ENCODE measurements around the gene FBXL15. TPM values are rescaled to one million over a fixed set of nuclear protein-coding genes. Genes with fewer than 3 reads are reported as not detected.

The FBXL15 gene
- total and polyA plus RNA-seq, 9 of the 15 experiments (the other 6 are each of a cell fraction or from before 2014, with no cell fraction given), result 0.08 to 25.9 (median 3.5) TPM

- Histone ChIP-seq H3K9me1 (ENCODE audit: control insufficient read depth, insufficient read depth, low read length) (no peaks in the 10 kb centered on the region), H3K9ac (ENCODE audit: insufficient read depth in 1 of 2, low read depth in 2 of 2, low read length in 2 of 2) (peak overlapping the region; percentile 76 to 86), H3K9me3 (replicated peaks; ENCODE audit: control insufficient read depth, insufficient read depth, low read depth, low read length) (no peaks in the 10 kb centered on the region), H3K4me3 (peak overlapping the region; percentile 80), H3K27ac (ENCODE audit: extremely low read depth, low read depth, low read length) (peak overlapping the region; percentile 78), H3K4me1 (replicated peaks in 1 of 2; ENCODE audit: control insufficient read depth in 2 of 2, insufficient read depth in 2 of 2, low read length in 2 of 2) (peaks cover 29 to 45% of the 10 kb centered on the region in 2 experiments), H3K36me3 (ENCODE audit: control insufficient read depth, insufficient read depth, low read length) (peaks cover 11% of the 10 kb centered on the region; the same call in 2 of the 3 replicates), H3K27me3 (ENCODE audit: control insufficient read depth in 2 of 2, insufficient read depth in 2 of 2, low read length in 2 of 2) (no peaks in the 10 kb centered on the region), H3K4me2 (ENCODE audit: insufficient read depth, low read length) (peak overlapping the region; percentile 90), H4K20me1 (replicated peaks; ENCODE audit: control insufficient read depth, insufficient read depth, low read length) (peaks cover 4% of the 10 kb centered on the region), H3K79me2 (ENCODE audit: control insufficient read depth, insufficient read depth, low read length) (peaks cover 51% of the 10 kb centered on the region), H2AFZ (ENCODE audit: low read depth, low read length) (no peak overlapping the region)
- ATAC-seq, result no peak
- no TSS peak for BruUV-seq (replicated peaks)
- in situ Hi-C loops (cut with MboI), result loop anchor here (25.0 kb wide), 1 partner anchor 599 kb away; the partner anchor contains the start of gene KCNIP2
- 0% methylated on average over 6 of the region's 6 CpGs for WGBS (ENCODE audit: insufficient coverage, low coverage, missing lambda C conversion rate)
- TF ChIP-seq KAT8 (IDR thresholded peaks at IDR 0.05; ENCODE audit: low read depth) (no peak), MNT (conservative IDR thresholded peaks at IDR 0.05) (no peak), RUNX1 (IDR thresholded peaks at IDR 0.05; ENCODE audit: low read depth) (no peak), NFXL1 (CRISPR knock-in tag; IDR thresholded peaks at IDR 0.05) (no peak), SAFB (IDR thresholded peaks at IDR 0.05; ENCODE audit: borderline replicate concordance, low read depth, low read length) (no peak), ZNF174 (CRISPR knock-in tag; IDR thresholded peaks at IDR 0.05) (no peak)
- TF ChIP-seq, protein P1, sequence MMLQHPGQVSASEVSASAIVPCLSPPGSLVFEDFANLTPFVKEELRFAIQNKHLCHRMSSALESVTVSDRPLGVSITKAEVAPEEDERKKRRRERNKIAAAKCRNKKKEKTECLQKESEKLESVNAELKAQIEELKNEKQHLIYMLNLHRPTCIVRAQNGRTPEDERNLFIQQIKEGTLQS (IDR thresholded peaks at IDR 0.05), result no peak
- TF ChIP-seq, protein P1 (CRISPR knock-in tag; conservative IDR thresholded peaks at IDR 0.05), result no peak
- TF ChIP-seq, protein P2, sequence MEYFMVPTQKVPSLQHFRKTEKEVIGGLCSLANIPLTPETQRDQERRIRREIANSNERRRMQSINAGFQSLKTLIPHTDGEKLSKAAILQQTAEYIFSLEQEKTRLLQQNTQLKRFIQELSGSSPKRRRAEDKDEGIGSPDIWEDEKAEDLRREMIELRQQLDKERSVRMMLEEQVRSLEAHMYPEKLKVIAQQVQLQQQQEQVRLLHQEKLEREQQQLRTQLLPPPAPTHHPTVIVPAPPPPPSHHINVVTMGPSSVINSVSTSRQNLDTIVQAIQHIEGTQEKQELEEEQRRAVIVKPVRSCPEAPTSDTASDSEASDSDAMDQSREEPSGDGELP (CRISPR knock-in tag; IDR thresholded peaks at IDR 0.05; ENCODE audit: borderline replicate concordance), result 0 out of 2 replicates have a peak, but pooled peaks have one; percentile 18
- FAIRE-seq, result no peak
- POLR2A ChIA-PET, result interaction anchor here (0.6 to 3.3 kb wide), 11 partner anchors 14 to 322 kb away, joined by 3 to 34 read pairs (median 3); partner anchors contain the start of genes C10orf95 and FBXL15
- no peak for DNase-seq (ENCODE audit: extremely low read depth in 1 of 4, low spot score in 3 of 4)
- intact Hi-C loops (cut with micrococcal nuclease), result no loop called here
- CTCF ChIA-PET (ENCODE audit: low intra/inter-chr PET ratio), result no interaction called here
These were observed 15.7 kb downstream of the FBXL15 start for GRCh38 chr10:102436312-102436711.
